DOHH2 (cell line): Measurements from ENCODE around the gene UBXN11.
A peak's percentile ranks its signal among the peaks of the same experiment; 100 is the strongest.

Experiments used
- H3F3A ChIP-seq: fragments of 200-600 bp; sonication (generic), shearing (Covaris generic); 2 replicates; pipeline ENCODE4 v1.6.0; 2016; ENCODE audit warnings: antibody characterized with exemption, mild to moderate bottlenecking; ENCODE audit not compliant: control insufficient read depth, insufficient read depth
- H3K27ac ChIP-seq: fragments of 200-600 bp; sonication (generic); 2 replicates; pipeline ENCODE4 v1.5.1; 2014; ENCODE audit warnings: low read depth, mild to moderate bottlenecking, low read length, moderate library complexity
- H3K27me3 ChIP-seq: fragments of 200-600 bp; sonication (generic); 2 replicates; pipeline ENCODE4 v1.6.1; 2014; ENCODE audit warnings: mild to moderate bottlenecking, low read length, mixed read lengths; ENCODE audit not compliant: control insufficient read depth
- H3K36me3 ChIP-seq: fragments of 200-600 bp; sonication (generic); 2 replicates; pipeline ENCODE4 v1.6.1; 2014; ENCODE audit warnings: mild to moderate bottlenecking, low read length, moderate library complexity, mixed read lengths; ENCODE audit not compliant: control insufficient read depth
- H3K4me1 ChIP-seq: fragments of 200-600 bp; sonication (generic); 2 replicates; pipeline ENCODE4 v1.6.1; 2014; ENCODE audit warnings: mild to moderate bottlenecking, low read length, mixed read lengths; ENCODE audit not compliant: control insufficient read depth
- H3K4me2 ChIP-seq: fragments of 200-600 bp; sonication (generic); 2 replicates; pipeline ENCODE4 v1.6.0; 2014; ENCODE audit warnings: mild to moderate bottlenecking, low read length, moderate library complexity
- H3K4me3 ChIP-seq: fragments of 200-600 bp; sonication (generic); 2 replicates; pipeline ENCODE4 v1.5.1; 2014; ENCODE audit warnings: mild to moderate bottlenecking, low read length, mixed read lengths
- H3K79me2 ChIP-seq: fragments of 200-600 bp; sonication (generic); 2 replicates; pipeline ENCODE4 v1.6.1; 2014; ENCODE audit warnings: mild to moderate bottlenecking, low read length, mixed read lengths; ENCODE audit not compliant: control insufficient read depth
- H3K9me2 ChIP-seq: fragments of 200-600 bp; sonication (generic); replicated peaks from 2 replicates; pipeline ENCODE4 v1.6.1; 2014; ENCODE audit warnings: mild to moderate bottlenecking, low read length, mixed read lengths; ENCODE audit not compliant: control insufficient read depth
- H3K9me3 ChIP-seq: fragments of 200-600 bp; sonication (generic); 2 replicates; pipeline ENCODE4 v1.6.1; 2014; ENCODE audit warnings: antibody characterized with exemption, low read length, mixed read lengths; ENCODE audit not compliant: control insufficient read depth, insufficient read depth
- H4K20me1 ChIP-seq: fragments of 200-600 bp; sonication (generic); 2 replicates; pipeline ENCODE4 v1.6.0; 2014; ENCODE audit warnings: low read depth, mild to moderate bottlenecking, antibody characterized with exemption, low read length, moderate library complexity; ENCODE audit not compliant: control insufficient read depth, insufficient read depth
- CTCF ChIP-seq: fragments of 200-600 bp; sonication (generic); IDR thresholded peaks from one replicate; pipeline ENCODE4 v1.5.1; 2014; ENCODE audit warnings: antibody characterized with exemption, mild to moderate bottlenecking, low read depth, low read length; ENCODE audit not compliant: poor library complexity, severe bottlenecking
- EZH2phosphoT487 ChIP-seq: fragments of 200-600 bp; sonication (generic); IDR thresholded peaks from 2 replicates; pipeline ENCODE4 v1.6.1; 2017; ENCODE audit warnings: borderline replicate concordance, mild to moderate bottlenecking, antibody characterized with exemption, low read length, moderate library complexity, mixed read lengths

Gene UBXN11

DNA sequence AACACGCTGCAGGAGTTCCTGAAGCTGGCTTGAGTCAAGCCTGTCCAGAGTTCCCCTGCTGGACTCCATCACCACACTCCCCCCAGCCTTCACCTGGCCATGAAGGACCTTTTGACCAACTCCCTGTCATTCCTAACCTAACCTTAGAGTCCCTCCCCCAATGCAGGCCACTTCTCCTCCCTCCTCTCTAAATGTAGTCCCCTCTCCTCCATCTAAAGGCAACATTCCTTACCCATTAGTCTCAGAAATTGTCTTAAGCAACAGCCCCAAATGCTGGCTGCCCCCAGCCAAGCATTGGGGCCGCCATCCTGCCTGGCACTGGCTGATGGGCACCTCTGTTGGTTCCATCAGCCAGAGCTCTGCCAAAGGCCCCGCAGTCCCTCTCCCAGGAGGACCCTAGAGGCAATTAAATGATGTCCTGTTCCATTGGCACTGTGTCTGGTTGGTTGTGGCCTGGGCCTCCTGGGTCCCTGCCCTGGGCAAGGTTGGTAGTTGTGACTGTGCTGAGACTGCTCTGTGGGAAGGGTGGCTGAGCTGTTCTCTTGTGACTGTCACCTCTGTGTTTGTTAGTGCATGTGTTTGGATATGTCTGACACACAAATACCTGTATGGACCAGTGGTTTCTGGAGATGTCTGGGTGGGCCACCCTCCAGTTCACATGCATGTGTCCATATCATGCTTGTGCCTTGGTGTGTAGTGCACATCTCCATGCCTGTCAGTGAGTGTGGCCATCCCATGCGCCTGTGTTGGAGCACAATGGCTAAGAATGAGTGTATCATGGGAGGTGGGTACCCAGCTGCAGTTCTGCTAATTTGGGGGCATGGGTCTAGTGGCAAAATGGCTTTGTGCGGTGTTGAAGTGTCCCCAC is 25.1 kb downstream of the UBXN11 start:
- Histone ChIP-seq H3K27me3 (no peaks in the 10 kb centered on the region), H3K9me3 (no peaks in the 10 kb centered on the region), H3F3A (peaks cover 4% of the 10 kb centered on the region), H3K9me2 (no peaks in the 10 kb centered on the region), H3K4me2 (no peak overlapping the region), H3K27ac (no peak overlapping the region), H4K20me1 (no peaks in the 10 kb centered on the region), H3K4me3 (no peak overlapping the region), H3K36me3 (peaks cover 34% of the 10 kb centered on the region), H3K4me1 (peaks cover 41% of the 10 kb centered on the region), H3K79me2 (peaks cover 8% of the 10 kb centered on the region; the same call in 1 of the 2 replicates)
- TF ChIP-seq CTCF (no peak), EZH2phosphoT487 (no peak)

DNA sequence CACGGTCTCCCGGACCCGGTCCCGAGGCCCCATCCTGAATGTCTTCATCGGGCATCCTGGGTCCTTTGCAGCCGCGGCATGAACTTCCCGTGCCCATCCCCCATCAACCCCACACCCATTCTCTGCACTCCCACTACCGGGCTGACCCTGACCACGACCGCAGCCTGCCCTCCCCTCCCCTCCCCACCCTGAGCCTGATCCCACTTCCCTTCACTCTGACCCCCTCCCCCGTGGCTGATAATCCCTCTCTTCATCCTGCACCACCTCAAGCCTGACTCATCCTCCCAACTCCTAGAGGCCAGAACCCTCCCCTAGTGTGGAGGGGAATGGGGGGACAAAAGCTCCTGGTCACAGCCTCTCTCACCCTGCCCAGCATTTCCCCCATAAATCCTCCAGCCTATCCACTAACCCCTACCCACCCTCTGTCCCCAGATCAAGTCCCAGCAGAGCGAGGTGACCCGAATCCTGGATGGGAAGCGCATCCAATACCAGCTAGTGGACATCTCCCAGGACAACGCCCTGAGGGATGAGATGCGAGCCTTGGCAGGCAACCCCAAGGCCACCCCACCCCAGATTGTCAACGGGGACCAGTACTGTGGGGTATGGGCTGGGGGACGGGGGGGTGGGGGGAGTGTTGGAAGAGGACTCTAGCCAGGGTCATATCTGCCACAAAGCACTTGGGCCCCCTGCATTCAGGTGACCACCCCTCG is 25.9 kb downstream of the UBXN11 start:
- TF ChIP-seq EZH2phosphoT487 (no peak), CTCF (no peak)
- Histone ChIP-seq H3K9me3 (no peaks in the 10 kb centered on the region), H3K36me3 (peaks cover 42% of the 10 kb centered on the region), H3K27ac (peak overlapping the region; percentile 41; the same call in 1 of the 2 replicates), H3K27me3 (no peaks in the 10 kb centered on the region), H3K79me2 (peaks cover 8% of the 10 kb centered on the region; the same call in 1 of the 2 replicates), H3K4me3 (peak overlapping the region; percentile 92), H3K4me1 (peaks cover 36% of the 10 kb centered on the region), H4K20me1 (no peaks in the 10 kb centered on the region), H3K9me2 (no peaks in the 10 kb centered on the region), H3F3A (peaks cover 3% of the 10 kb centered on the region; the same call in 1 of the 2 replicates), H3K4me2 (peak overlapping the region; percentile 99)

GRCh38 chr1:26279456-26280332 is 26.7 kb downstream of the UBXN11 start, which contains the start of gene SH3BGRL3:
Gene SH3BGRL3, plus strand, starts transcription at chr1:26280086. Its CDS starts 70 bp downstream, at chr1:26280156.
- H3K4me3 ChIP-seq = peak within 1 kb of the TSS; percentile 92
- TF ChIP-seq CTCF (peak; percentile 65), EZH2phosphoT487 (no peak)
- H3K27ac ChIP-seq = peak within 1 kb of the TSS; percentile 41
- peaks cover 8% of the 10 kb centered on the region; the same call in 1 of the 2 replicates for H3K79me2 ChIP-seq
- H3K9me2 ChIP-seq = no peaks in the 10 kb centered on the region
- H3K4me2 ChIP-seq = peak within 1 kb of the TSS; percentile 99
- no peaks in the 10 kb centered on the region for H3K27me3 ChIP-seq
- peaks cover 5% of the 10 kb centered on the region for H3F3A ChIP-seq
- H3K36me3 ChIP-seq = peaks cover 50% of the 10 kb centered on the region
- peaks cover 2% of the 10 kb centered on the region; the same call in 1 of the 2 replicates for H4K20me1 ChIP-seq
- H3K9me3 ChIP-seq = no peaks in the 10 kb centered on the region
- H3K4me1 ChIP-seq = peaks cover 31% of the 10 kb centered on the region
